Activated gamma-delta T cell treated with Interleukin-2 at 50 U/mL for 16 hours (primary cell): ENCODE measurements around the gene BHMT2.

ENCODE experiments used
- DNase-seq: peaks from one replicate; pipeline ENCODE4 v3.0.0-alpha.2; 2020

Gene BHMT2

DNA sequence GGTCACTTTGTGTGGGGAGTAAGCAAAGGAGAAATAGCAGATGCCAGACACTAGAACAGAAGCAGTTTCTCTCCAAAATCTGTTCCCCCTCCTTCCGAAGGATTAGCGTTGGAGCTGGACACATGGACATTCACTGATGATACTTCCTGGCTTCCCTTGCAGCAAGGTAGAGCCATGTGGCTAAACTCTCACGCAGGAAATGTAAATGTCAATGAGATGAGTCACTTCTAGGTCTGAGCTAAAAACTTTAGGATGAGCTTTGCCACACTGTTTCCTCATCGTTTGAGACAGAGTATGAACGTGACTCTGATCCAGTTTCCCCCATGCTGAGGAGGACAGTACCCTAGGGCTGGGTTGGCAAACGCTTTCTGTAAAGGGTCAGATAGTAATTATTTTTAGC is 5.1 kb downstream of the BHMT2 start:
- DNase-seq, result no peak

DNA sequence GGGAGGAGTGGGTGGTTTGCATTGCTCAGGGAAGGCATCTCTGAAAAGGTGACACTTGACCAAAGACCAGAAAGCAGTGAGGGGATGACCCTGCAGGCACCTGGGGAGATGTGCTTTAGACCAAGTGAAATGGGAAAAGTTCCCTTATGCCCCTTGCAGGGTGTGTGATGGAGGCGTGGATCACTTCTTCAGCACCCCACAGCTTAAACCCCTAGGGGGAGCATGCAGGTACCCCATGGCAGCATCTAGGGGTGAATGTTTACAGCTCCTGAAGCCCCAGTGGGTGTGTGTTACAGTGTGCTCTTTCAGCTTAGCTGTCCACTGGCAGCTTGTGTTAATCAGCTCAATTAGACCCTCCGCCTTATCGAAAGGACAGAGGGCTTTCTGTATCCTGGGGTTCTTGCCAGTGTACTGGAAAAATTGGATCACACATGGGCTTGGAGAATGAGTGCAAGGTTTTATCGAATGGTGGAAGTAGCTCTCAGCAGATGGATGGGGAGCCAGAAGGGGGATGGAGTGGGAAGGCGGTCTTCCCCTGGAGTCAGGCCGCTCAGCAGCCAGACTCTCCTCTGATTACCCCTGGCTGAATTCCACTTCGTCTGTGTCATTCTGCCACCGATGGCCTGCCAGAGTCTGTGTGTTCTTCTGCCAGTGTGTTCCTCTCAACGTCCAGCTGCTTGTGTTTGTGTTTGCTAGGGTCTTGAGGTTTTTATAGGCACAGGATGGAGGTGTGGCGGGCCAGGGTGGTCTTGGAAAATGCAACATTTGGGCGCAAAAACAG is 6.3 kb downstream of the BHMT2 start:
- DNase-seq, result no peak

DNA sequence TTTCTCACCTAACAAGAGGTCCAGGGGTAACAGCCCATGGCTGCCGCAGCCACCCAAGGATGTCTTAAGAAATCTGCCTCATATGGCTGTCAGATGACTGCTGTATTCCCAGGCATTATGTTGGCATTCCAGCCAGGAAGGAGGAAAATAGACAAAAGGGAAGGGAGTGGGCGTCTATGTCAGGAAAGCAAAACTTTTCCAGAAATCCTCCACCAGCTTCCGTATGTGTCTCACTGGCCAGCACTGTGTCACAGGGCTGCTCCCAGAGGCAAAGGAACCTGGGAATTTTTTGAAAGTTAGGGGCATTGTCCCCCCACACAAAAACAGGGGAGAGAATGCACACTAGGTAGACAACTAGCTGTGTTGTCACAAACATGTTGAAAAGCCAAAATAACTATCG is 7.3 kb downstream of the BHMT2 start:
- DNase-seq, result no peak

DNA sequence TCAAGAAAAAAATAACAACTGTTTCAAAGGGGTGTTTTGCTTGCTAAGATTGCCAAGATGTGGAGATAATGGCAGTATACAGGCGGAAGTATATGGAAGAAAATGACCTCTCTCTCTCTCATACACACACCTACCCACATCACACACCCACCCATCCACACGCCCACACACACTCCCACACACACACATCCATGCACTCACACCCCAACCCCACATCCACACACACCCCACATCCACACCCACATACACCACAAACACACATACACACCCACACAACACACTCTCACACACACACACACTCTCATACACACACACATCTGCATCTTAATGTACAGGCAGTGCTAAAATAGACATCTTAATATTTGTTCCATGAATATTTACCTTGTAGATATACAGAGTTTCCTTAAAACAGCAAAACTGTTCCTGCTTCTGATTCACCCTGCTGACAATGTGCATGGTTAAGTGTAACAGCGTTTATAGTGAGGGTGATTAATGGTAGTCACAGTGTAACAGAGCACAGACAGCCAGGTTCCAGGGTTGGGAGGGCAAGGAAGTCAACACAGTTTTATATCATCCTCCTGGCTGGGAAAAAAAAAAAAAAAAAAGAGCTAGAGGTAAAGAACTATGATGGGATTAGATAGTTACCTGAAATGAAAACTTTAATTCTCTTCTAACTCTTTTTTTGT is 8.3 kb downstream of the BHMT2 start:
- no peak for DNase-seq

DNA sequence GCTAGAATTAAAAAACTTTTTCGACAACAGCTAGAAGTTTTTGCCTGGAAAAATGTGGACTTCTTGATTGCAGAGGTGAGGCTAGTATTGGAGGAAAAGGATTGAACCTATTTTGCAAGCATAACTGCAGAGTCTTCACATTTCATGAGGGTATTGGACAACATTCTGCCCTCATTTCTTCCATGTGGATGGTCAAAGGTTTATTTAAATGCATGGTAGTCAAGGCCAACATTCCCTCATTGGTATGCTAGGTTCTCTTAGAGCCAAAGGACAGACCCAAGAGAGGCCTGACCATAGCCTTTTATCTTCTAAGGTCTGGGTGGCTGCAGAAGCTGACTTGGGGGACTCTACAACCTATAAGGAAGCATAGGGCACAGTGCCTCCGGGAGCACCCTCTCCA is 11.2 kb downstream of the BHMT2 start:
- DNase-seq, result no peak

DNA sequence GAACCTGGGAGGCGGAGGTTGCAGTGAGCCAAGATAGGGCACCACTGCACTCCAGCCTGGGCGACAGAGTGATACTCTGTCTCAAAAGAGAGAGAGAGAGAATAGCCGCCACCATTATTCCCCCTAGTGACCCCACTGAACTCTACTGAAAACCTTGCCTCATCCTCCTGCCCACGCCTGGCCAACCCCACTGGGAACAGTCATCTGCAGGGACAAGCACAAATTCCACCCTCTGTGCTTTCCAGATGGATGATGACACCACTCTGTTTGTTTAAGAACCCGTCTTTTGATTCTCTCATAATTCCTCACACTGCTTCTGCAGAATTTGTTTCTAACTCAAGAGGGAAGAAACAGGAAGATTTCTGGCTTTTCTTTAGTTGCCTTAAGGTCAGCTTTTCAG is 12.2 kb downstream of the BHMT2 start:
- no peak for DNase-seq

DNA sequence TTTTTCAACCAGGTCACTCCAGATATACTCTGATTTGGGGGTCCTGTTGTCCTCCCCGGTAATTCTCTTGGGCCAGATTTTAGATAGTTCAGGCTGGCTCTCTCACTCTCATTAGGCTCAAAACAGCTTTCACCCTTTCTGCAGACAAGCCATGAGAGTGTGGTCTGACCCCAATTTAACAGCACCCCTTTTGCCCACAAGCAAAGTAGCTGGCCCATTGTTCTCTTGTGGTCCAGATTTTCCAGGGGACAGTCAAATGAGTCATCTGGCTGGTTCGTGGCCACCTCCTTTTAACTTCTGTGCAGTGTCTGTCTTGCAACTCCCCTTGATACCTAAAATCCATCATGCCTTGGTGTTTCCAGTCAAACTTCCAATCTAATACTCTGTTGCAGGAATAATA is 16.5 kb downstream of the BHMT2 start:
- no peak for DNase-seq

DNA sequence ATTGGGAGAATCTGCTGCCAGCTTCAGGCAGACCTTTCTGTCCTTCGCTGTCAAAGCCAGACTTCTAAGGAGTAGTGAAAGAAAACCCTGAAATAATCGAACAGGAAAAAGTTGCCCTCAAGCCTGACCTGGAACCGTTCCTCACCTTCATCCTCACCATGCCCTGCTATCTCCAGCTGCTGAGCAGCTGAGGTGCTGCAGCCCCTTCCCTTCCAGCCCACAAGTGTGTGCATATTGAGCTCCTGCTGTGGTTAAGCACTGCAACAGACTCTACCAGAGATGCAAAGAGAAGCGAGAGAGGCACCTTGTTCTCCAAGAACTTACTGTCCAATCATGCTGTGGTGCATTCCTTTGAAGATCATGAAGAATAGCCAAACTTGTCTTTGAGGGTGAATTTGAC is 18.9 kb downstream of the BHMT2 start:
- no peak for DNase-seq

DNA sequence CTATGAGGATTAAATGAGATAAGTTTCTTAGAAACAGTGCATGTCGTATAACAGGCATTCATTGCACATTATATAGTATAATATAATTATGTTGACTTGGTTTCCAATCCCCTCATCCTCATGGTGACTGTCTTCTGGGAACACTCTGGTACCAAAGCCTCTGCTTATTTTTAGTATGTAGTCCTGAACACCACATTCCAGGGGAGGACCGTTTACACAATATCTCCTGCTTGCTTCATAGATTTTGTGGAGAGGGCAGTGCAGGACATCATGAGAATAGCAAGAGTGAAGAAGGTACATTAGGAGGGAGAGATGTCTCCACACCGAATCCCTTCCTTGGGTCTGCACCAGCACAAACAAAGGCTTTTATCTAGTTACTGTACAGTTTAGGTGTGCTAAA is 21.5 kb downstream of the BHMT2 start:
- DNase-seq, result no peak

DNA sequence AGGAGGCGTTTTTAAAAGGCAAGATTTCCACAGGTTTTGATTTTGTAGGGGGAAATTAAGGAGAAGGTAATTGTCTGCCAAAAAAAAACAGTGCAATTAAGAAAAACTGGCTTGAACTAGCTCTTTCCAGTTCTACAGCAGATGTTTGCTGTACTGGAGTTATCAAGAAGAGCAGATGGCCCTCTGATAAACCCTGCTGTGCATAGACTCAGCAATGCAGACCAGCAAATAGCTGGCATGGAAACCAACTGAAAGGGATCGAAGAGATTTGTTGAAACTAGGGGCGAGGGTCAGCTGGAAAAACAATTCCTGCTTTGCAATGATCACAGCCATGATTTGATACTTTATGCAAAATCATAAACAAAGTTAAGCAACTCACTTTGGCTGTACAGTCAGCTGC is 24.2 kb downstream of the BHMT2 start:
- DNase-seq, result no peak

DNA sequence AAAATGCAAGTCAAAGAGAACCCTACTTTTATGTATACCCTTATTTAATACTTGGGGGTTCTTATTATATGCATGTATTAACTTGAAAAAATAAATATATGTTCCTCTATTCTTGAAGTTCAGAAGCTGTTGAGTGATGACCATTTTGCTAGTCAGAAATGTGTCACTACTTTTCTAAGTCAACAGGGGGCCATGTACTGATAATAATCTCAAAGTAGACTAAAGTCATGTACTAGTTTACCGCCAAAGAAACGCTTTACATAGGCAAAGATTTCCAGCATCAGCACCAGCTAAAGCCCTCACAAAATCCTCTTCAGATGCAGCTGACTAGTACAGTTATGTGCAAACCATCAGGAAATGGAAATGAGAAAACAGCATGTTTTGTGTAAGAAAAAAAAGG is 36.3 kb downstream of the BHMT2 start:
- no peak for DNase-seq

DNA sequence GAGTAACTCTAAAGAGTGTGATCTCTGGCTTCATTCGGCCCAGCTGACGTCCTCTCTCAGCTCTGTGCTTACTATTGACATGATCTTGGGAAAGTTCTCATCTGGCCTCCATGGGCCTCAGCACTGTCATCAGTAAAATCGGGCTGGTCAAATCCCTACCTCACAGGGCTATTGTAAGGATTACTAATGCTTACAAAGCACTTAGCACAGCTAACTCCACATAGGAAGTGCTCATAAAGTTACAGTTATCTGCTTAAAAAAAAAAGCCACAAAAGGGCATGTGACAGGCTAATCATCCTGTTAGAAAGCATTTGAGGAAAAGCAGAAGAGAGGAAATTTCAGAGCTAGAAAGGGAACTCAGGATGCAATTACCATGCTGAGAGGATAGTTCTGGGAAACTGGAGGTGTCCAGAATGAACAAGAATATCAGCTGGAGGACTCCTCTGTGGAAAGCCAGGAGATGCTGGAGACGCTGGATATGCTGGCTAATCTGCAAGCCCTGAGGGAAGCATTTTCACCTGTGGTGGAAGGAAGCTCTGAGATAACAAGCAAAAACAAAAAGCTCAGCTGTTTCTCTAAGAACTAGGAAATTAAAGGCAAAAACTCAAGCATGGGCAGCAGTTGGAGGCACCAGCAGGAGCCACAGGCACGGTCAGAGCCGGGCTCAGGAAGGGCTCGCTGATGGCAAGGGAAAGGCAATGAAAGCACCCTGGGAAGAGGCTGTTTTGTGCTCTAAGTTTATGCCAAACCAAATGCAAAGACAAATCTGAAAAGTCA is 37.6 kb downstream of the BHMT2 start:
- DNase-seq, result no peak

DNA sequence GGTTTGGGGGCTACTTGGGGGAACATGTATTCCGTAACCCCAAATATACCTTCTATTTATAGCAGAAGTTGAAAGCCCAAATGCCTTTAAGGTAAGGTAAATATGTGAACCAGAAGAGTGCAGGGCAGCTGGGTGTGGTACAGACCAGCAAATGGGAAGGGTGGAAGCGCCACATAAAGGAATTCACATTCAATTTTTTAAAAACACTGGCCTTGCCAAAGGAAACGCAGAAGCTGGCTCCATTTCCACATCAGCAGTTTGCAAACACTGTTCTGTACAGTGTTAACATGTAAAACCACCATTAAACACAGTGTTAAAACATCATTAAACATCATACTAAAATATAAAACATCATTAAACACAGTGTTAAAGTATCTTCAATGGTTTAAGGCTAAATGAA is 38.5 kb downstream of the BHMT2 start:
- DNase-seq, result no peak

DNA sequence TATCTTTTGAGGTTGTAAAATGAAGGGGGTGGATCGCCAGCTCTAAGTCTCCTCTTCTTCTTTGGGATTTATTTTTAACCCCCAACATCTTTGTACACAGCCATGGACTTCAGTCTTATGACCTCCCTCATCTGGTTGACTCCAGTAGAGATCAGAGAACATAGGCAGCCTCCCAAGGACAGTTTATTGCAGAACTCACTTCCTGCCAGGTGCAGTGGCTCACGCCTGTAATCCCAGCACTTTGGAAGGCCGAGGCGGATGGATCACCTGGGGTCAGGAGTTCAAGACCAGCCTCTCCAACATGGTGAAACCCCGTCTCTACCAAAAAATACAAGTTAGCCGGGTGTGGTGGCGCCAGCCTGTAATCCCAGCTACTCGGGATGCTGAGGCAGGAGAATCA is 39.2 kb downstream of the BHMT2 start:
- no peak for DNase-seq

DNA sequence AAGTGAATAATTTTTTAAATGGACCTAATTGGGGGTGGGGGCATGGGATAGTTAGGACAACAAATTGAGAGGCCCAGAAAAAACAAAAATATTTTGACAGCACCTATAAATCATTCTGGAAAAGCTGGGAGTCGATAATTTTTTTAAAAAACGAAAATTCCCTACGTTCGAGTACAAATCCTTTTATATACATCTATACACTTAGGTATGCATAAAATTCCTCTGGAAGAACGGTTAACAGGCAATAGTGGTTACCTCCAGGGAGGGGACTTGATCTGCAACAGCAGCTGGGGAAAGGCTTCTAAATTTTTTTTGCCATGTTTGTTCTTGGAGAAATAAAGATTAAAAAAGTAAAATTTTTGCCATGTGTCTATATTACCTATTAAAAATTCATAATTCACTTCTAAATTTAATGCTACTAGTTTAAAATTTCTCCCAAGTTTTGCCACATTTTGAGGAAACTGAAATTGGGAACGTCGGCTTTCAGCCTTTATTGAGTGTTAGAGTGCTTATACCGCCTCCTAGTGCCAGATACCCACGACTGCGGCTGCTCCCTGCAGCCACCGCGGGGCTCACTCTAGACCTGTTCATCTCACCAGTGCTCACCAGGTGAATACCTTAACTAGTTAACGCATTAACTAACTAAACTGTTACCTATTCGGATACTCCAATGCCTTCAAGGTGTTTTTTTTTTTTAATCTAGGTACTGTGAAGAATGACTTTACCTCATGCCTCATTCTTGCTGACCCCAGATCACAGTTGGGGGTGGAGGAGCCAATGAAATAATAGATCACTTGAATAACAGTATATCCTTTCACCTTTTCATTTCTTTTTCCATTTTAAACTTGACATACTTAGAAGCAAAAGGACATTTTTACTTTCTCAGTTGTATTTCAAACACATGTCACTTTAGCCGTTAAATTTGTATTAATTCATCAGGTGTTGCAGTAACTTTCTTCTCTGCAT is 40.2 kb downstream of the BHMT2 start:
- peak; percentile 14 for DNase-seq

DNA sequence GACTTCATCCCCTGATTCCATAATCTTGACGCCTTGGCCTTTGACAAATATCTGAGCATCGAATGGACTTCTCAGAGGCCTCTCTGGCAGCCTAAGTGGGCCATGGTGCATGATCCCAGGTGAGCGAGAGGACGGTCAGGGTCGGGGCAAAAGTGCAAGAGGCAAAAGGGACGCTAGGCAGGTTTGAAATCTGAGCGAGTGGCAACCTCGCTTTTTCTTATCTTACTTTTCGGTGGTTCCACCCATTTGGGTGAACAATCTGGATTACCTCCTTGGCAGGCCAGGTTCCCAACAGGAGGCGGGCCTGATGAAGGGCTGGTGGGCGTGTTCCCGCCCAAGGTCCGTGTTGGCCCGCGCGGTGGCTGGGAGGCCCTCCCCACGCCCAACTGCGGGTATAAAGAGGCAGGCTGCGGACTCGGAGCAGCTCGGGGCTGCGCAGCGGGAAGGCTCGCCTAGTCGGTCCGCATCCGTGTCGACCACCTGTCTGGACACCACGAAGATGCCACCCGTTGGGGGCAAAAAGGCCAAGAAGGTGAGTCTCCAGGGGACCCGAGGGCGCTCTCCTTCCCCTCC is 41.9 kb downstream of the BHMT2 start, which contains the start of gene BHMT:
TSS of gene BHMT (plus strand) at position 423 of the 573 bp plus-strand sequence. CDS start at position 500, 77 bp downstream.
- no peak for DNase-seq

DNA sequence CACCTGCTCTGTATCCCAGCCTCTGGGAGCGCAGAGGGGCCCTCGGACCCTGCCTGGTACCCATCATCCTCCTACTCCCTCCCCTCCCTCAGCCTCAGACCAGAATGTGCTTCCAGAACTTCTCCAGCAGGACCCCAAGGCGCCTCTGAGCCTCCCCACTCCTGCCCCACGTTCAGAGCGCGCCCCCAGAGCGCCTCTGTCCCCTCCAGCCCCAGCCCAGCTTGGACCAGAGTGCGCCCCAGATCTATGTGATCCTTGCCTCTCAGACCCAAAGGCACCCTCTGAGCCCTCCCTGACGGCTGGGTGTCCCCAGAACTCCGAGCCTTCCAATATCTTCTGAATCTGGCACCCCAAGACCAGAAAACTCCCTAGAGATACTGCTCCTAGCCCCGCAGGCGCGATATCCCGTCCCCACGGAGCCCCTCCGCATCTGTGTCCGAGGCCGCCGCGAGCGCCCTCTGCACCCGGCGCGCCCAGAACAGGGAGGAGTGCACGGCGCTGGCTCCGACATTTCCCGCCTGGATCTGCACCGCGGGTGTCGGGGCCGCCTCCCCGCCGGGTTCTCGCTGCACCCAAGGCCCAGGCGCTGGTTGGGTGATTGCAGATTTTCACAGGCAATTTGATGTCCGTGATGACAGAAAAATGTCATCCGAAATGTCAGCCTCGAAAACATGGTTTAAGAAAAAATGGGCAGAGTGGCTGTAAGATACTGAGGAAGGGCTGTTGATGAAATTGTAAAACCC is 42.6 kb downstream of the BHMT2 start:
- no peak for DNase-seq

DNA sequence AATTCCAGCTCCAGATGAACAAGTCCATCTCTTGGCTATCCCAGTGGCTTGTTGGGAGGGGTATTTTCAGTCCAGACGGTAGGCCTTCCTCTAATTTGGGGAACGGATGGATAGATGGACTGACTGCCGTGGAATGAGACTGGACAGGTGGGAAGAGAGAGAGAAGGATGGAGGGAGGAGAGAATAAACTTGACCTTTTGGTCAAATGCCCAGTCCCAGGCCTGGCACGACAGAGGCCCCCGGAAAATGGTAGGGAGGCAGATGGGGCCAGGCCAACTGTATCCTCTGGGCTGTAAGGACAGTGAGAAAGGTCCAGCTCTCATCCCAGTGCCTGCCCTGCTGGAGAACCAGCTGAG is 43.1 kb downstream of the BHMT2 start:
- DNase-seq, result no peak

DNA sequence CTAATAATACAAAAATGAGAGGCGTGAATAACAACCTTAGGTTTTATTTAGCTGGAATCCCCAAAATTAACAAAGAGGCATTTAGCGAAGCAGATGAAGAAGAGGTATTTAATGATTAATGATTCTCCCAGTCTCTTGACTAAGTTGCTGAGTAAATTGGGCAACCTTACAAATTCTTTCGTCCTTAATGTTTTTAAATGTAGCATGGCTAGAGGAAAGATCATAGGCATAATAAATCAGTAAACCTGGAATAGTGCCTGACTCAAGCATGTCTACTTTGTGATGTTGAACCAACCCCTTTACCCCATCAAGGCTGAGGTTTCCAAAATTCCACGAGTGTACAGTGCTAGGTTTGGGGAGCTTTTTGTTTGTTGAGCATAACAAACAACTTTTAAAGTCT is 49.9 kb downstream of the BHMT2 start:
- DNase-seq, result no peak

DNA sequence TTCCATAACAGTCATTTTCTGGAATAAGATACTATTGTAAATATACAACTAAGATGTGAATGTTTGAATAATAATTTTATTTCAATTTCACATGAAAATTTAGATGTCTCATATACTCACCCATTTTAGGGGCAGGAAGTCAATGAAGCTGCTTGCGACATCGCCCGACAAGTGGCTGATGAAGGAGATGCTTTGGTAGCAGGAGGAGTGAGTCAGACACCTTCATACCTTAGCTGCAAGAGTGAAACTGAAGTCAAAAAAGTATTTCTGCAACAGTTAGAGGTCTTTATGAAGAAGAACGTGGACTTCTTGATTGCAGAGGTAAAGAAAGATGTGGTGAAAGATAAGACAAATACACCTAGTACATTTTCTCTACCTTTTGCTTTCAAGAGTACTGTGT is 50.7 kb downstream of the BHMT2 start:
- no peak for DNase-seq

DNA sequence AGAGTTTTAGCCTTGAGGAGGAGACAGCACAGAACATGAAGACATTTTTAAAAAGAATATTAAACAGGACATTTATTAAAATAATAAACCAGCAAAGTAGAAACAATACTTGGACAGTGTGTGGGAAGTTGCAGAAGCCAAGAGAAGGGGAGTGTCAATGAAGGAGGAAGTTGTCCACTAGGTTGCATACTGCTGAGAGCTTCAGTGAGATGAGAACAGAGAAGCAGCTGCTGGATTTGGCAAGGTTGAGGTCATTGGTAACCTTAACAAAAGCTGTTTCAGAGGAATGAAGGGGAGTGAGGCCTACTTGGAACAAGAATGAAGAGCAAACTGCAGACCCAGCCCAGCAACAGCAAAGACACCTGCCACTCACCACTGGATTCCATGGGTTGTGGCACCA is 53.4 kb downstream of the BHMT2 start:
- no peak for DNase-seq

DNA sequence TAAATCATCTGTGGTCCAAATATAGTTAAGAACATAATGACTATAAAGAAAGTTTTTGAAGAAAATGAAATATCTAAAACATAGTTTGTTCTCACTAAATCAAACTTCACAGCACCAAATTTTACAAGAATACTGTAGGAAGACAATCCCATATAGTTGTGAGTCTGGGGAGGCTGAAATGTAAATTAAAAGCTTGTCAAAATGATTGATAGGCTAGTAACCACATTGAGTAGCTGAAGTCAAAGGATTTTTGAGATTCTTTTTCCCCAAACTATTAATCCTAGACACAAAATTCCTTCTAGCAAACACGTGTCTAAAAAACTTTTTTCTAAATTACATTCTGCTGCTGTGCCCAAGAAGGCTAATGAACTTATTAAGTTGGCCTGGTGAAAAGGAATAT is 55.0 kb downstream of the BHMT2 start:
- no peak for DNase-seq
